Body of pancreas (tissue), 4 donors: Measurements from ENCODE around the gene SNRPE. TPM values are rescaled to one million over a fixed set of nuclear protein-coding genes. Genes with fewer than 3 reads are reported as not detected.

Experiments used
- ATAC-seq: fragments of 150-250 bp; one replicate; pipeline ENCODE4 v1.9.1; 2016
- DNase-seq, 4 donors: peaks; one replicate each; pipeline ENCODE4 v3.0.0-alpha.2; 2019
- H3K27ac ChIP-seq, 4 donors: fragments of 200-600 bp; sonication (generic); 1 replicate in 3 of 4; 2 replicates in 1 of 4; pipeline versions ENCODE4 v1.5.1 to v1.6.1; 2016 to 2019; ENCODE audit warnings: mild to moderate bottlenecking in 1 of 4, mixed read lengths in 1 of 4, moderate library complexity in 1 of 4
- H3K27me3 ChIP-seq, 2 donors: fragments of 200-600 bp; sonication (generic); one replicate each; pipeline ENCODE4 v1.6.0; 2016; ENCODE audit warnings: mild to moderate bottlenecking in 1 of 2
- H3K36me3 ChIP-seq, 2 donors: fragments of 200-600 bp; sonication (generic); replicated peaks in 1 of 2; 2 replicates each; pipeline ENCODE4 v1.5.1; 2016; ENCODE audit warnings: low read depth in 2 of 2; ENCODE audit not compliant: insufficient read depth in 1 of 2
- H3K4me1 ChIP-seq: fragments of 200-600 bp; sonication (generic); one replicate; pipeline ENCODE4 v1.6.0; 2016
- H3K4me3 ChIP-seq, 2 donors: fragments of 200-600 bp; sonication (generic); 1 replicate in 1 of 2; 2 replicates in 1 of 2; pipeline ENCODE4 v1.5.1; 2016 to 2019
- H3K9me3 ChIP-seq, 3 donors: fragments of 200-600 bp; sonication (generic); 1 replicate in 2 of 3; 2 replicates in 1 of 3; pipeline ENCODE4 v1.5.1; 2016
- POLR2A ChIP-seq, 3 donors: fragments of 450-650 bp; IDR thresholded peaks; one replicate each; pipeline ENCODE4 v1.6.1; 2016; ENCODE audit warnings: antibody characterized with exemption in 3 of 3, mild to moderate bottlenecking in 2 of 3
- WGBS, 2 donors: methylation state at CpG; one replicate each; pipeline ENCODE4 v1.1.5; 2017; 5-methylcytosine and 5-hydroxymethylcytosine counted together
- intact Hi-C: fragments of 100-400 bp; cut with DNase I; formaldehyde crosslinking; loops from one replicate; pipeline ENCODE4 v1.15.1; 2023
- total RNA-seq, 2 donors: library from RNA; depleted of rRNA; stranded (reverse); fragments of >200 nt; gene quantifications; one replicate each; pipeline ENCODE4 v1.1.0, GENCODE V29; 2016
- TF ChIP-seq, protein P1 (sequence below), 7 experiments: fragments of 450-650 bp in 4 of 7; fragments of 200-600 bp in 3 of 7; sonication (generic) in 3 of 7; IDR thresholded peaks; one replicate each; pipeline ENCODE4 v1.5.1; 2016 to 2019; ENCODE audit warnings: antibody characterized with exemption in 7 of 7

The SNRPE gene
- total RNA-seq, 2 donors from 2014 or later = 27.2 to 80.8 TPM

DNA sequence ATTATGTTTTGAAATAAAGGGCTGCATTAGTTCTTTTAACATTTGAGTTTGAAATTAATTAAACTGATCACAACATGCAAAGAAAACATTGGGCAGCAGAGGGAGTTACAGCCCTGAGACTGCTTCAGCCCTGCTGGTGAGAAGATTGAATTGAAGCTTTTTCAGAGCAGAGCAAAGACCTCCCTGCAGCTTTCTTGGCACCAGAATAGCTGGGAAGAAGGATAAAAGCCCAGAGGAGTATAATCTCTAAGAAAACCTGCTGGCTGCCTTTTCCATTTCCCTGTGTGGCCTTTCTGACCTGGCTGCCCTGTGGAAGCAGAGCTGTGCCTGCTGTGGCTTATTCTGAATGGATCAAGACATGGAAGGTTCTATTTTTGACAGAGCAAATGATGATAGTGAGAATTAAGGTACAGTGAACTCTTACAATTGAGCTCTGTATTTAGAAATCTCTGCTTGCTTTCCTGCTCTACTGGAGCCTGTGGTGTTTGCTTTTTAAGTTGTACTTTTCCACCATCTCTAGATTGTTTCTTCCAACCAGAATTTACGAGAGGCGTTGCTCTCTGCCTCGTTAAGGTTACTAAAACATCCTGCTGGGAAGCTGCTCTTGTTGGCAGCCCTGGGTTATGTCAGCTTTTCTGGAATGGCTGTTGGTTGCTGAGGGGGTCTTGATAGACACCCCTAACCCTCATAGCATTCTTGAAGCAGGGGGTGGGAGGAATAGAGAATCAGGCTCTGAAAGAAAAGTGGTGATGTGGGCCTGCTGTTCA lies 9.9 kb downstream of the SNRPE start:
- WGBS, 2 donors = 72 to 86% methylated on average over 3 of the region's 3 CpGs
- intact Hi-C loops = loop anchor here (10.0 kb wide), 1 partner anchor 194 kb away; no protein-coding TSS in a partner anchor
- Histone ChIP-seq H3K27me3 (no peaks in the 10 kb centered on the region), H3K36me3 (peaks cover 0 to 11% of the 10 kb centered on the region in 2 donors), H3K4me3 (no peak overlapping the region), H3K9me3 (no peaks in the 10 kb centered on the region), H3K27ac (peak overlapping the region in 1 of 4 donors; percentile 27), H3K4me1 (peaks cover 9% of the 10 kb centered on the region)
- ATAC-seq (peak; percentile 85), DNase-seq (peak; percentile 31 to 57 (median 38))
- TF ChIP-seq, protein P1, sequence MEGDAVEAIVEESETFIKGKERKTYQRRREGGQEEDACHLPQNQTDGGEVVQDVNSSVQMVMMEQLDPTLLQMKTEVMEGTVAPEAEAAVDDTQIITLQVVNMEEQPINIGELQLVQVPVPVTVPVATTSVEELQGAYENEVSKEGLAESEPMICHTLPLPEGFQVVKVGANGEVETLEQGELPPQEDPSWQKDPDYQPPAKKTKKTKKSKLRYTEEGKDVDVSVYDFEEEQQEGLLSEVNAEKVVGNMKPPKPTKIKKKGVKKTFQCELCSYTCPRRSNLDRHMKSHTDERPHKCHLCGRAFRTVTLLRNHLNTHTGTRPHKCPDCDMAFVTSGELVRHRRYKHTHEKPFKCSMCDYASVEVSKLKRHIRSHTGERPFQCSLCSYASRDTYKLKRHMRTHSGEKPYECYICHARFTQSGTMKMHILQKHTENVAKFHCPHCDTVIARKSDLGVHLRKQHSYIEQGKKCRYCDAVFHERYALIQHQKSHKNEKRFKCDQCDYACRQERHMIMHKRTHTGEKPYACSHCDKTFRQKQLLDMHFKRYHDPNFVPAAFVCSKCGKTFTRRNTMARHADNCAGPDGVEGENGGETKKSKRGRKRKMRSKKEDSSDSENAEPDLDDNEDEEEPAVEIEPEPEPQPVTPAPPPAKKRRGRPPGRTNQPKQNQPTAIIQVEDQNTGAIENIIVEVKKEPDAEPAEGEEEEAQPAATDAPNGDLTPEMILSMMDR (IDR thresholded peaks at IDR 0.05) = peak; percentile 57 to 98 (median 93)
- no peak for TF ChIP-seq POLR2A (IDR thresholded peaks at IDR 0.05)

DNA sequence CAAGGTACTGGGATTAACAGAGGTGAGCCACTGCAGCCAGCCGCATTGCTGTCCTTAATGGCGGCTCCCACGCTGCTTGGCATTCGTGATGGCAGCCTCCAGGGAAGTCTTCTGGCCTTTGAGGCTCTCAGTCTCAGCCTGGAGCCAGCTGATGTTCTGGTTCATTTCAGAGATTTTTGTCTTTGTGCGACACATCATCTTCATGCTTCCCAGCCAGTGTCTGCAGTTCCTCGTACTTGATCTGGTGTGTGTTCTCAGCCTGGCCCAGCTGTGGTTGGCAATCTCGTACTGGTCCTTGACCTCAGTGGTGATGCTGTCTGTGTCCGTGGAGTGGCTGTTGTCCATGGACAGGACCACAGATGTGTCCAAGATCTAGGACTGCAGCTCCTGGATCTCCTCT lies 11.7 kb downstream of the SNRPE start:
- ATAC-seq (no peak), DNase-seq (no peak)
- Histone ChIP-seq H3K27me3 (no peaks in the 10 kb centered on the region), H3K27ac (no peak overlapping the region), H3K9me3 (no peaks in the 10 kb centered on the region), H3K4me1 (peaks cover 9% of the 10 kb centered on the region), H3K4me3 (no peak overlapping the region), H3K36me3 (peaks cover 0 to 11% of the 10 kb centered on the region in 2 donors)
- intact Hi-C loops = loop anchor here (10.0 kb wide), 1 partner anchor 192 kb away; no protein-coding TSS in a partner anchor
- WGBS, 2 donors = 79 to 82% methylated on average over 8 of the region's 8 CpGs
- no peak for TF ChIP-seq POLR2A (IDR thresholded peaks at IDR 0.05)

DNA sequence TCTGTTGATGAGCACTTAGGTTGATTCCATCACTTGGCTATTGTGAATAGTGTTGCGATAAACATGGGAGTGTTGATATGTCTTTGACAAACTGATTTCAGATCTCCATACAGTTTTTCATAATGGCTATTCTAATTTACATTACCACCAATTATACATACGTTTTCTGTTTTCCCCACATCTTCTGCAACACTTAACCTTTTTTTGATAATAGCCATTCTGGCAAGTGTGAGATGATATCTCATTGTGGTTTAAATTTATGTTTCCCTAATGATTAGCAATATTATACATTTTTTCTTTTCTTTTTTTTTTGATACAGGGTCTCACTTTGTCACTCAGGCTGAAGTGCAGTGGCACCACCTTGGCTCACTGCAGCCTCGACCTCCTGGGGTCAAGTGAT lies 17.0 kb downstream of the SNRPE start:
- Histone ChIP-seq H3K9me3 (no peaks in the 10 kb centered on the region), H3K36me3 (no peaks in the 10 kb centered on the region), H3K27me3 (no peaks in the 10 kb centered on the region), H3K27ac (no peak overlapping the region), H3K4me1 (no peaks in the 10 kb centered on the region), H3K4me3 (no peak overlapping the region)
- no peak for DNase-seq
- 77 to 86% methylated on average over 3 of the region's 3 CpGs for WGBS, 2 donors
- intact Hi-C loops = loop anchor here (5.0 to 10.0 kb wide), 2 partner anchors 186 to 244 kb away; no protein-coding TSS in a partner anchor
- ATAC-seq = no peak
- TF ChIP-seq, protein P1 (IDR thresholded peaks at IDR 0.05) = no peak
- no peak for TF ChIP-seq POLR2A (IDR thresholded peaks at IDR 0.05)

DNA sequence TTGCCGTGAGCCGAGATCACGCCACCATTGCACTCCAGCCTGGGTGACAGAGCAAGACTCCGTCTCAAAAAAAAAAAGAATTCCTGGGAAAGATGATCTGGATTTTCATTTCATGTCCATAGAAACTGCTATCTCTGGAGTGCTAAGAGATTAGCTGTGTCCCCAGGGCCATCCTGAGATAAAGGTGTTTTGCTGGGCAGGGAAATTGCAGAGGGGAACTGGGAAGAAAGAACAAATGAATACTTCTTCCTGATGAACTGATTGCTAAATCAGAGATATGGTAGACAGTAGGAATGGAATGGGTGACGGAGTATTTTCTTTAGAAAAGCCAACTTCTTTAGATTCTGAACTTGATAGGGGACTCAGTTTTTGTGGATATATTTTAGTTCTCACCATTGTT lies 19.2 kb downstream of the SNRPE start:
- no peaks in the 10 kb centered on the region for H3K4me1 ChIP-seq
- no peaks in the 10 kb centered on the region for H3K27me3 ChIP-seq
- no peaks in the 10 kb centered on the region for H3K9me3 ChIP-seq
- 93% methylated on average over 5 of the region's 5 CpGs for WGBS, 2 donors
- DNase-seq (no peak), ATAC-seq (no peak)
- H3K27ac ChIP-seq = no peak overlapping the region
- no peak overlapping the region for H3K4me3 ChIP-seq
- TF ChIP-seq POLR2A (IDR thresholded peaks at IDR 0.05) = no peak
- TF ChIP-seq, protein P1 (IDR thresholded peaks at IDR 0.05) = no peak
- no peaks in the 10 kb centered on the region for H3K36me3 ChIP-seq
- intact Hi-C loops = no loop called here

DNA sequence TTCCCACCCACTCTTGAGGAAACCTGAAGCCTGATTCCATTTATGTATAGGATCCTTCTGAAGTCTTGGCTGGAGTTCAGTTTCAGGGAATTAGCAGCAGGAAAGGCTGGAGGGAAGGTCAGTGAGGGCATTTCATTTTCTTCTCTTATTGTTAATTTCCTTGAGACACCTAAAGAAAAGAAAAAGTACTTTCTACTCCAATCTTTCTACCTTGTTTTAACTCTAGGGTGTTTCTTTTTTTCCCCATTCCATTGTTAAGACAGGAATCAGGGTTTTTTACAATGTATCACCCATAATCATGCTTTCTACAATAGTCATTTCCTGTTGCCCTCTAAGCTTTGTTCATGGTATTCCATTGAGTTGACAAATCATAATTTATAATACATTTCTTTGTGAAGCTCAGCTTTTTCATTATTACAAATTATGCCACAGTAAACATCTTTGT lies 27.4 kb downstream of the SNRPE start:
- intact Hi-C loops = no loop called here
- H3K27me3 ChIP-seq = no peaks in the 10 kb centered on the region
- no peaks in the 10 kb centered on the region for H3K4me1 ChIP-seq
- no peaks in the 10 kb centered on the region for H3K9me3 ChIP-seq
- no peak overlapping the region for H3K27ac ChIP-seq
- no peak for DNase-seq
- TF ChIP-seq, protein P1 (IDR thresholded peaks at IDR 0.05) = no peak
- no peak for TF ChIP-seq POLR2A (IDR thresholded peaks at IDR 0.05)
- H3K4me3 ChIP-seq = no peak overlapping the region
- H3K36me3 ChIP-seq = no peaks in the 10 kb centered on the region
- no peak for ATAC-seq
